Measurements from ENCODE around the gene RHBG.

RHBG gene

GRCh38 chr1:156425943-156426342 is 56.9 kb downstream of the RHBG start:
- DNase-seq (ENCODE audit: low spot score), result no peak

GRCh38 chr1:156427957-156428356 is 58.9 kb downstream of the RHBG start:
- DNase-seq (ENCODE audit: low spot score), result no peak

GRCh38 chr1:156428746-156429288 is 59.8 kb downstream of the RHBG start:
- DNase-seq (ENCODE audit: low spot score), result no peak

GRCh38 chr1:156429313-156430060 is 60.5 kb downstream of the RHBG start:
- DNase-seq (ENCODE audit: low spot score), result no peak

- no peak for DNase-seq (ENCODE audit: low spot score)
Observed at GRCh38 chr1:156430303-156430702, 61.3 kb downstream of the RHBG start.

- no peak for DNase-seq (ENCODE audit: low spot score)
Observed at GRCh38 chr1:156430866-156431265, 61.9 kb downstream of the RHBG start.

GRCh38 chr1:156431366-156431765 is 62.4 kb downstream of the RHBG start:
- no peak for DNase-seq (ENCODE audit: low spot score)

GRCh38 chr1:156431769-156432668 is 63.0 kb downstream of the RHBG start:
- DNase-seq (ENCODE audit: low spot score), result no peak

- no peak for DNase-seq (ENCODE audit: low spot score)
Observed at GRCh38 chr1:156432669-156433018, 63.6 kb downstream of the RHBG start.

GRCh38 chr1:156433032-156433431 is 64.0 kb downstream of the RHBG start:
- DNase-seq (ENCODE audit: low spot score), result no peak

GRCh38 chr1:156433602-156434001 is 64.6 kb downstream of the RHBG start:
- no peak for DNase-seq (ENCODE audit: low spot score)
